Measurements from ENCODE around the gene GRAMD2B. TPM values are rescaled to one million over a fixed set of nuclear protein-coding genes. Genes with fewer than 3 reads are reported as not detected.
"Not testable (repeated sequence)": the region's sequence is repeated elsewhere in the genome, so short reads cannot be mapped to it uniquely, and the experiment has no call there.

The GRAMD2B gene, protein sequence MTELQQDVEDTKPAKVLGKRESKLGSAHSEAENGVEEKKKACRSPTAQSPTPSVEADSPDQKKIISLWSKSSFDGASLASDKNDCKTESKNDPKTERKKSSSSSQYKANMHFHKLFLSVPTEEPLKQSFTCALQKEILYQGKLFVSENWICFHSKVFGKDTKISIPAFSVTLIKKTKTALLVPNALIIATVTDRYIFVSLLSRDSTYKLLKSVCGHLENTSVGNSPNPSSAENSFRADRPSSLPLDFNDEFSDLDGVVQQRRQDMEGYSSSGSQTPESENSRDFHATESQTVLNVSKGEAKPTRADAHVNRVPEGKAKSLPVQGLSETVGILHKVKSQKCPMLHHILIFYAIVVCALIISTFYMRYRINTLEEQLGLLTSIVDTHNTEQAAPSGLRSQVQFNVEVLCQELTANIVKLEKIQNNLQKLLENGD
- total RNA-seq, result 12.0 to 15.0 TPM (median 14.0 TPM) in 3 replicates

DNA sequence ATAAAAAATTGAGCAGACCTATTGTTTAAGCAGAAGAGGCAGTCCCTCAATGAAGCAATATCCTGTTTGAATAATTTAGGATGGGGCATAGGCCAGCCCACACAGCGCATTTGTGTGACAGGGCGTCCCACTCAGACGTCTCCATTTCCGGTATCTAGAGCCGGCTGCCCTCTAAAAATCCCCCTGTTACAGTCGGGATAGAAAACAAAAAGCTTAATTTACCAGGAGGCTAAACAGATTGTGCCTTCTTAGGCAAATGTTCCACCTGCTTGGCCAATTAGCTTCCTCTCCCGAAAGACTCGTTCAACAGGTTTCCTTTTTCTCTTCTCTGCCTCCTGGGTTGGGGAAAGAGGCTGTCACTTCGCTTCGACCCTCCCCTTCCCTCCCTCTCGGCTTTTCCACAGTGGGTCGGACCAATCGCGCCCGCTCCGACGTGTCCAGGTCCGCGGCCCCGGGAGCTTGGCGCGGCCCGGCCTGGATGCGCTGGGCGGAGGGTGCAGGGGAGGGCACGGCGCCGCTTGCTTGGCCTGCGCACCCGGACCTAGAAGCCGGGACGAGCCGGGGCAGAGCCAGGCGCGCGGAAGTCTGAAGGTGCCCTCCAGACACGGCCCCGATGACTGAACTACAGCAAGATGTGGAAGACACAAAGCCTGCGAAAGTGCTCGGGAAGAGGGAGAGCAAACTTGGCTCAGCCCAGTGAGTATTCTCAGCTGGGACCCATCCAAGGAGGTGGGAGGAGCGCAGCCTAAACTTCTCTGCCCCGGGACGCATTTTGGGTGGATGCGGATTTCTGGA, at the start of gene GRAMD2B:
GRAMD2B (plus strand) TSS at position 416 of the 795 bp plus-strand sequence; CDS start at position 614, 198 bp downstream.
- Mint-ChIP-seq H3K4me3 (peak within 1 kb of the TSS; percentile 84), H3K27ac (peak within 1 kb of the TSS; percentile 86), H3K36me3 (no peaks in the 10 kb centered on the region), H3K9me3 (no peaks in the 10 kb centered on the region), H3K4me1 (peaks cover 25% of the 10 kb centered on the region), H3K27me3 (ENCODE audit: low read depth) (no peaks in the 10 kb centered on the region)
- TF ChIP-seq, protein P1, sequence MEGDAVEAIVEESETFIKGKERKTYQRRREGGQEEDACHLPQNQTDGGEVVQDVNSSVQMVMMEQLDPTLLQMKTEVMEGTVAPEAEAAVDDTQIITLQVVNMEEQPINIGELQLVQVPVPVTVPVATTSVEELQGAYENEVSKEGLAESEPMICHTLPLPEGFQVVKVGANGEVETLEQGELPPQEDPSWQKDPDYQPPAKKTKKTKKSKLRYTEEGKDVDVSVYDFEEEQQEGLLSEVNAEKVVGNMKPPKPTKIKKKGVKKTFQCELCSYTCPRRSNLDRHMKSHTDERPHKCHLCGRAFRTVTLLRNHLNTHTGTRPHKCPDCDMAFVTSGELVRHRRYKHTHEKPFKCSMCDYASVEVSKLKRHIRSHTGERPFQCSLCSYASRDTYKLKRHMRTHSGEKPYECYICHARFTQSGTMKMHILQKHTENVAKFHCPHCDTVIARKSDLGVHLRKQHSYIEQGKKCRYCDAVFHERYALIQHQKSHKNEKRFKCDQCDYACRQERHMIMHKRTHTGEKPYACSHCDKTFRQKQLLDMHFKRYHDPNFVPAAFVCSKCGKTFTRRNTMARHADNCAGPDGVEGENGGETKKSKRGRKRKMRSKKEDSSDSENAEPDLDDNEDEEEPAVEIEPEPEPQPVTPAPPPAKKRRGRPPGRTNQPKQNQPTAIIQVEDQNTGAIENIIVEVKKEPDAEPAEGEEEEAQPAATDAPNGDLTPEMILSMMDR (IDR thresholded peaks at IDR 0.05; ENCODE audit: unreplicated experiment), result no peak
- peak; percentile 41 to 74 for DNase-seq (ENCODE audit: low spot score in 2 of 2, unreplicated experiment in 2 of 2)

DNA sequence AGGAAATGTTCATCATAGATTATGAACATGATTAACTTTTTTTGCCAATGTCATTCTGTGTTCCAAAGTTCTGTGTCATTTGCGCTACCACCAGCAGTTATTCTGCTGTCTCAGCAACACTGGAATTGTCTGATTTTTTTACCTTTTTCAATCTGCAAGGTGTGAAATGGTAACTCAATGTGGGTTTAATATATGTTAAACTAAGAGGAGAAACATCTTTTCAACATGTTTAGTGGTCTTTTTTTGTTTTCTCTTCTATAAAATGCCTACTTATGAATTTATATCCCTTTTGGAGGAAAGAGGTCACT, 49.1 kb upstream of the GRAMD2B start:
- no peak for DNase-seq (ENCODE audit: low spot score in 2 of 2, unreplicated experiment in 2 of 2)
- TF ChIP-seq, protein P1 (IDR thresholded peaks at IDR 0.05; ENCODE audit: unreplicated experiment), result no peak
- Mint-ChIP-seq H3K36me3 (no peaks in the 10 kb centered on the region), H3K27ac (no peak overlapping the region), H3K4me1 (peaks cover 31% of the 10 kb centered on the region), H3K9me3 (no peaks in the 10 kb centered on the region), H3K4me3 (no peak overlapping the region), H3K27me3 (ENCODE audit: low read depth) (no peaks in the 10 kb centered on the region)

DNA sequence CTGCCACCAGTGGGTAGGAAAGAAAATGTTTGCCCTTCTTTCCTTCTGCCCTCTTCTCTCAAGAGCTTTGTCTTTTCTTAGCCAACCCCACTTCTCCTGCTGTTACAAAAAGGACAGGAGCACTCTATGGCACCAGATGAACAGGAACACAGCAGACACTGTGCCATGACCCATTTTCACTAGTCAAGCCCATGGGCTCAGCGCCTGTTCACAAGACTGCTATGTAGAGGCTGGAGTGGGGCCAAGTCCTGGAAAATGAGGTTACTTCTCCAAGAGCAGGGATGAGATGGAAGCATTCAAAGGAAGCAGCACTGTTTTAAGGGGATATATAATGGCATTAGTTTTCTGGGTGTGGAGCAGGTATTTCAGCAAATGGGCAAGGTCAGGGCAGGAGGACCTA, 46.8 kb upstream of the GRAMD2B start:
- H3K36me3 Mint-ChIP-seq, result no peaks in the 10 kb centered on the region
- TF ChIP-seq, protein P1 (IDR thresholded peaks at IDR 0.05; ENCODE audit: unreplicated experiment), result no peak
- no peak for DNase-seq (ENCODE audit: low spot score in 2 of 2, unreplicated experiment in 2 of 2)
- no peak overlapping the region for H3K4me3 Mint-ChIP-seq
- no peak overlapping the region for H3K27ac Mint-ChIP-seq
- H3K9me3 Mint-ChIP-seq, result peaks cover 19% of the 10 kb centered on the region
- no peaks in the 10 kb centered on the region for H3K27me3 Mint-ChIP-seq (ENCODE audit: low read depth)
- H3K4me1 Mint-ChIP-seq, result peaks cover 11% of the 10 kb centered on the region

DNA sequence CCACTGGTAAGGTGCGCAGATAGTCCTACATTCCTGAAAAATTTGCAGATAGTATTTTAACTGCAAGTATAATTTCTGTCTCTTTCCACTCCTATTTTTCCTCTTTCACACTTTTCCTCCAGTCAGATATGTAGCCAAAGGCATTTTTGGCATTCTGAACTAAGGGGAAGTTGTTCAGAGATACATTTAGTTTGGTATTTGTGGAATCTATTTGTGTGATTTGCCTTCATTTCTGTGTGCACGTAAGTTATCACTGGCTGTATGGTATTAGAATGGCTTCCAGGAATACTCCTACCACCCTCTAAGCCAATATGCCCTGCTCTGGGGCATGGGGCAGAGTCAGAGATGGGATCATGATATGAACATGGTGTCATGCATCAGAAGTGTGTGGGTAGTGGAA, 45.8 kb upstream of the GRAMD2B start:
- Mint-ChIP-seq H3K4me3 (no peak overlapping the region), H3K9me3 (peaks cover 28% of the 10 kb centered on the region), H3K36me3 (peaks cover 3% of the 10 kb centered on the region), H3K4me1 (peaks cover 11% of the 10 kb centered on the region), H3K27ac (peak overlapping the region; percentile 55), H3K27me3 (ENCODE audit: low read depth) (no peaks in the 10 kb centered on the region)
- DNase-seq (ENCODE audit: low spot score in 2 of 2, unreplicated experiment in 2 of 2), result no peak
- TF ChIP-seq, protein P1 (IDR thresholded peaks at IDR 0.05; ENCODE audit: unreplicated experiment), result no peak

DNA sequence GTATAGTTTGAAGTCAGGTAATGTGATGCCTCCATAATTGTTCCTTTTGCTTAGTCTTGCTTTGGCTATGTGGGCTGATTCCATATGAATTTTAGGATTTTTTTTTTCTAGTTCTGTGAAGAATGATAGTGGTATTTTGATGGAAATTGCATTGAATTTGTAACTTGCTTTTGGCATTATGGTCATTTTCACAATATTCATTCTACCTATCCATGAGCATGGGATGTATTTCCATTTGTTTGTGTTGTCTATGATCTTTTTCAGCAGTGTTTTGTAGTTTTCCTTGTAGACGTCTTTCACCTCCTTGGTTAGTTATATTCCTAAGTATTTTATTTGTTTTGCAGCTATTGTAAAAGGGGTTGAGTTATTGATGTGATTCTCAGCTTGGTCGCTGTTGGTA, 42.9 kb upstream of the GRAMD2B start:
- H3K36me3 Mint-ChIP-seq; H3K4me3 Mint-ChIP-seq; DNase-seq (ENCODE audit: low spot score in 2 of 2, unreplicated experiment in 2 of 2); H3K27ac Mint-ChIP-seq; H3K27me3 Mint-ChIP-seq (ENCODE audit: low read depth): not testable (repeated sequence)
- Mint-ChIP-seq H3K4me1 (peaks cover 12% of the 10 kb centered on the region), H3K9me3 (peaks cover 32% of the 10 kb centered on the region)

DNA sequence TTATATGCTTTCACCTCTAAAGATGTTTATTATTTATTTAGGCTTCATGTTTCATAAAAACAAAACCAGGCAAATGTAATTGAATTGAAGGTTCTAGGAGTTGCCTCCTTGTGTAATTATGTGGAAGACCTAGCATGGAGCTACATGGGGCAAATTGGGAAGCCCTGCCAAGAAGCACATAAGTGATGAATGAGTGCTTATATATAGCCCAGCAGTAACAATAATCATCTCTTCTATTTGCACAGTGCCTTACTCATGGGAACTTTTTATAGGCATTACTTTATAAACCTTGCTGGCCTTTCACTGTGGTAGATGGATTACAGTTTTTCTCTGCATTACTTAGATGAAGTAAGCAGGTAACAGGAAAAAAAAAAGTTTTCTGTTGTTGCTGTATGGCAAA, 40.0 kb upstream of the GRAMD2B start:
- DNase-seq (ENCODE audit: low spot score in 2 of 2, unreplicated experiment in 2 of 2), result no peak
- Mint-ChIP-seq H3K27me3 (ENCODE audit: low read depth) (no peaks in the 10 kb centered on the region), H3K4me3 (no peak overlapping the region), H3K27ac (no peak overlapping the region), H3K36me3 (peaks cover 3% of the 10 kb centered on the region), H3K9me3 (peaks cover 32% of the 10 kb centered on the region), H3K4me1 (peaks cover 7% of the 10 kb centered on the region)
- TF ChIP-seq, protein P1 (IDR thresholded peaks at IDR 0.05; ENCODE audit: unreplicated experiment), result no peak
